GM12878 (cell line): ENCODE measurements around the gene OCA2. TPM values are rescaled to one million over a fixed set of nuclear protein-coding genes. Genes with fewer than 3 reads are reported as not detected.

Experiments used
- ATAC-seq: fragments of 200-7000 bp; cut with Tn5 transposase; 3 replicates; pipeline ENCODE4 v1.9.1; 2020; ENCODE audit warnings: mild to moderate bottlenecking, moderate library complexity
- BruUV-seq: library from RNA; stranded (reverse); fragments of 400-500 nt; replicated peaks from 2 replicates; lab custom pipeline; 2021; lab: Mats Ljungman, UMichigan
- CTCF ChIA-PET: fragments of 300-600 bp; sonication (Branson Sonifier 250); formaldehyde crosslinking; extraction: SDS; loops from one replicate; lab custom pipeline; 2021; ENCODE audit warnings: inconsistent platforms; lab: Yijun Ruan, JAX
- POLR2A ChIA-PET: fragments of 350-600 bp; formaldehyde crosslinking; extraction: SDS; loops from one replicate; lab custom pipeline; 2021; ENCODE audit warnings: inconsistent platforms; lab: Charles Lee
- RAD21 ChIA-PET: fragments of 300-600 bp; sonication (Branson Sonifier 250); formaldehyde crosslinking; loops from one replicate; lab custom pipeline; 2023; ENCODE audit warnings: antibody characterized with exemption; ENCODE audit not compliant: unreplicated experiment; lab: Charles Lee
- SMC1A ChIA-PET: fragments of 300-600 bp; sonication (Branson Sonifier 250); formaldehyde crosslinking; loops from one replicate; lab custom pipeline; 2023; ENCODE audit not compliant: unreplicated experiment, uncharacterized antibody; lab: Charles Lee
- DNase-seq: peaks from one replicate; pipeline ENCODE4 v3.0.0-alpha.2; 2011; ENCODE audit warnings: low read depth, low spot score
- FAIRE-seq: peaks from 3 replicates; lab custom pipeline; 2011; peaks lifted over from hg19 to GRCh38; lab: Jason Lieb, UNC
- H2AFZ ChIP-seq: 2 replicates; pipeline ENCODE4 v1.6.0; 2011; ENCODE audit warnings: low read depth, low read length, control low read depth; ENCODE audit not compliant: control insufficient read depth
- H3K27ac ChIP-seq: 2 replicates; pipeline ENCODE4 v1.5.1; 2011; ENCODE audit warnings: control low read depth; ENCODE audit not compliant: control insufficient read depth, insufficient read depth
- H3K27me3 ChIP-seq, 2 experiments: replicated peaks in 1 of 2; 2 replicates each; pipeline versions ENCODE4 v1.6.0 to v1.6.1; 2011; ENCODE audit warnings: low read length in 1 of 2; ENCODE audit not compliant: control insufficient read depth in 2 of 2, insufficient read depth in 2 of 2
- H3K36me3 ChIP-seq, 2 experiments: 2 replicates each; pipeline ENCODE4 v1.5.1; 2011; ENCODE audit warnings: low read length in 1 of 2; ENCODE audit not compliant: control insufficient read depth in 2 of 2, insufficient read depth in 2 of 2
- H3K4me1 ChIP-seq: 2 replicates; pipeline ENCODE4 v1.6.1; 2011; ENCODE audit warnings: mild to moderate bottlenecking, low read length, moderate library complexity, mixed read lengths; ENCODE audit not compliant: control insufficient read depth, insufficient read depth
- H3K4me2 ChIP-seq: 2 replicates; pipeline ENCODE4 v1.6.0; 2011; ENCODE audit warnings: control low read depth; ENCODE audit not compliant: control insufficient read depth, insufficient read depth
- H3K4me3 ChIP-seq: fragments of 200-600 bp; sonication (generic); 2 replicates; pipeline ENCODE4 v1.5.1; 2016
- H3K79me2 ChIP-seq: 2 replicates; pipeline ENCODE4 v1.6.0; 2011; ENCODE audit warnings: low read length; ENCODE audit not compliant: control insufficient read depth, insufficient read depth
- H3K9ac ChIP-seq: 2 replicates; pipeline ENCODE4 v1.8.0; 2011; ENCODE audit warnings: low read length, control low read depth, mixed read lengths; ENCODE audit not compliant: control insufficient read depth, insufficient read depth
- H3K9me3 ChIP-seq: replicated peaks from 3 replicates; pipeline ENCODE4 v1.5.1; 2011; ENCODE audit warnings: mild to moderate bottlenecking, low read length; ENCODE audit not compliant: control insufficient read depth, insufficient read depth
- H4K20me1 ChIP-seq: 2 replicates; pipeline ENCODE4 v1.6.0; 2011; ENCODE audit not compliant: control insufficient read depth, insufficient read depth
- GABPA ChIP-seq: IDR thresholded peaks from 2 replicates; pipeline ENCODE4 v1.6.1; 2014; ENCODE audit warnings: antibody characterized with exemption, low read depth, mild to moderate bottlenecking, inconsistent platforms
- RAD51 ChIP-seq: fragments of 450-650 bp; IDR thresholded peaks from 2 replicates; pipeline ENCODE4 v1.6.1; 2016; ENCODE audit warnings: moderate library complexity, mild to moderate bottlenecking, inconsistent platforms
- SPI1 ChIP-seq: IDR thresholded peaks from 2 replicates; pipeline ENCODE4 v1.6.1; 2011; ENCODE audit warnings: low read depth, mild to moderate bottlenecking, low read length, moderate library complexity, borderline replicate concordance; ENCODE audit not compliant: insufficient read depth
- TARDBP ChIP-seq: IDR thresholded peaks from 2 replicates; pipeline ENCODE4 v1.6.1; 2016; ENCODE audit warnings: borderline replicate concordance
- ZNF592 ChIP-seq: fragments of 450-650 bp; IDR thresholded peaks from 2 replicates; pipeline ENCODE4 v1.6.1; 2017; ENCODE audit warnings: mild to moderate bottlenecking, moderate library complexity
- WGBS: methylation state at CpG from one replicate; pipeline ENCODE4 v1.1.6; 2016; ENCODE audit warnings: low lambda C conversion rate; ENCODE audit not compliant: insufficient replicate concordance, insufficient coverage; ENCODE audit errors: missing lambda C conversion rate; 5-methylcytosine and 5-hydroxymethylcytosine counted together
- in situ Hi-C: fragments of 300-500 bp; cut with MboI; formaldehyde crosslinking; loops from 9 replicates; pipeline ENCODE4 v1.14.3; 2018; ENCODE audit warnings: mixed read lengths
- intact Hi-C: fragments of 100-400 bp; cut with micrococcal nuclease; formaldehyde crosslinking; loops from one replicate; pipeline ENCODE4 v1.14.2; 2022; ENCODE audit not compliant: unreplicated experiment
- polyA plus RNA-seq, 11 experiments: library from polyadenylated mRNA; depleted of rRNA in 4 of 11; unstranded in 6 of 11; stranded (reverse) in 5 of 11; fragments of >200 nt; fragmentation: Nextera tagmentation in 4 of 11; fragmentation: Illumina TruSeq in 1 of 11; extraction: Ambion mirVana in 4 of 11; extraction: Trizol in 1 of 11; gene quantifications; 1 replicate in 1 of 11; 2 replicates in 10 of 11; pipeline versions ENCODE4 v1.2.1 to v1.2.3, GENCODE V29; 2011 to 2016; ENCODE audit warnings: inconsistent platforms in 2 of 11, missing spikeins in 2 of 11, low read depth in 1 of 11
- total RNA-seq, 4 experiments: library from RNA; depleted of rRNA in 3 of 4; stranded (reverse); fragments of >200 nt in 3 of 4; fragmentation: Illumina TruSeq in 1 of 4; extraction: Trizol in 1 of 4; gene quantifications; 2 replicates each; pipeline versions ENCODE4 v1.2.1 to v1.2.3, GENCODE V29; 2013 to 2021

Gene OCA2
- total and polyA plus RNA-seq, 10 of the 15 experiments (the other 5 are each of a cell fraction or from before 2014, with no cell fraction given) = 0.04 to 1.8 TPM; not detected in 8

GRCh38 chr15:28112962-28113361 is 13.8 kb upstream of the OCA2 start (continued):
- TF ChIP-seq ZNF592 (no peak), RAD51 (no peak), GABPA (no peak), TARDBP (no peak)

- Histone ChIP-seq H3K27ac (no peak overlapping the region), H4K20me1 (no peaks in the 10 kb centered on the region), H2AFZ (no peak overlapping the region), H3K4me1 (no peaks in the 10 kb centered on the region), H3K27me3 (peaks cover under 1% of the 10 kb centered on the region in 2 experiments; a peak in 1 of 4 replicates), H3K36me3 (peaks cover 8 to 28% of the 10 kb centered on the region in 2 experiments), H3K9me3 (no peaks in the 10 kb centered on the region), H3K4me2 (no peak overlapping the region), H3K9ac (no peak overlapping the region), H3K4me3 (no peak overlapping the region), H3K79me2 (no peaks in the 10 kb centered on the region)
- intact Hi-C loops = no loop called here
- in situ Hi-C loops = no loop called here
- no peak for TF ChIP-seq SPI1
- ChIA-PET RAD21 (no interaction called here), SMC1A (no interaction called here), POLR2A (no interaction called here), CTCF (no interaction called here)
- ATAC-seq = no peak
- 98% methylated on average over 20 of the region's 20 CpGs for WGBS
- no peak for DNase-seq
- no peak for FAIRE-seq
- BruUV-seq = no TSS peak
These were observed 13.1 kb upstream of the OCA2 start for GRCh38 chr15:28112101-28112760.
